AG10803 (cell line): ENCODE measurements around the gene ERO1B.

Source experiments
- DNase-seq: peaks from one replicate; pipeline ENCODE4 v3.0.0; 2010; ENCODE audit warnings: low read depth
- H3K4me3 ChIP-seq: 2 replicates; pipeline ENCODE4 v1.5.1; 2011; ENCODE audit warnings: mild to moderate bottlenecking, low read length, control low read depth
- TF ChIP-seq, protein P1 (sequence below): conservative IDR thresholded peaks from 2 replicates; pipeline ENCODE4 v1.5.1; 2011; ENCODE audit warnings: mild to moderate bottlenecking, low read length, control low read depth, inconsistent platforms

Gene ERO1B

DNA sequence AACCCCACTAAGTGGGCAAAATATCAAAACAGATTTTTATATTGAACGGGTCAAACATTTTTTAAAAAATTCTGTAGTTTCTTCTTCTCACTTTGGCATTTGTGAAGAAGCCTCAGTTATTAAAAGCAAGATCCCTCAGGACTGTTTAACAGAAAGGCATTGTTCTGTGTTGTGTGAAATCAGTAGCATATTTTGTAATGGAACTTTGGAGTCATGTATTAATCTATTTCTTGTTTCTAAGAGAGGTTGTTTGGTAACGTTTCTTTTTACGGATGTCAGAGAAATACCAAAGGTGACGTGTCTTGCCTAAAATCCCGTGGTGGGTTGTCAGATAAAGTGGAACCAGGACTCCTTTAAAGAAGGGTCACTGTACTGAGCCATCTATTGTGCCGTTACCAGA lies 115.7 kb downstream of the ERO1B start:
- no peak overlapping the region for H3K4me3 ChIP-seq
- TF ChIP-seq, protein P1, sequence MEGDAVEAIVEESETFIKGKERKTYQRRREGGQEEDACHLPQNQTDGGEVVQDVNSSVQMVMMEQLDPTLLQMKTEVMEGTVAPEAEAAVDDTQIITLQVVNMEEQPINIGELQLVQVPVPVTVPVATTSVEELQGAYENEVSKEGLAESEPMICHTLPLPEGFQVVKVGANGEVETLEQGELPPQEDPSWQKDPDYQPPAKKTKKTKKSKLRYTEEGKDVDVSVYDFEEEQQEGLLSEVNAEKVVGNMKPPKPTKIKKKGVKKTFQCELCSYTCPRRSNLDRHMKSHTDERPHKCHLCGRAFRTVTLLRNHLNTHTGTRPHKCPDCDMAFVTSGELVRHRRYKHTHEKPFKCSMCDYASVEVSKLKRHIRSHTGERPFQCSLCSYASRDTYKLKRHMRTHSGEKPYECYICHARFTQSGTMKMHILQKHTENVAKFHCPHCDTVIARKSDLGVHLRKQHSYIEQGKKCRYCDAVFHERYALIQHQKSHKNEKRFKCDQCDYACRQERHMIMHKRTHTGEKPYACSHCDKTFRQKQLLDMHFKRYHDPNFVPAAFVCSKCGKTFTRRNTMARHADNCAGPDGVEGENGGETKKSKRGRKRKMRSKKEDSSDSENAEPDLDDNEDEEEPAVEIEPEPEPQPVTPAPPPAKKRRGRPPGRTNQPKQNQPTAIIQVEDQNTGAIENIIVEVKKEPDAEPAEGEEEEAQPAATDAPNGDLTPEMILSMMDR = no peak
- no peak for DNase-seq
